Endothelial cell of umbilical vein (primary cell): ENCODE measurements around the gene DAB2IP. TPM values are rescaled to one million over a fixed set of nuclear protein-coding genes. Genes with fewer than 3 reads are reported as not detected.

Source experiments
- BruUV-seq: library from RNA; stranded (reverse); fragments of 400-500 nt; replicated peaks from 2 replicates; lab custom pipeline; 2021; lab: Mats Ljungman, UMichigan
- CTCF ChIA-PET: fragments of 300-600, 350-600 bp; sonication (Branson Sonifier 250); formaldehyde crosslinking; loops from one replicate; lab custom pipeline; 2021; ENCODE audit warnings: antibody characterized with exemption, inconsistent platforms; lab: Charles Lee
- POLR2A ChIA-PET: fragments of 300-600, 350-600 bp; sonication (Branson Sonifier 250); formaldehyde crosslinking; loops from one replicate; lab custom pipeline; 2021; ENCODE audit warnings: antibody characterized with exemption, inconsistent platforms; lab: Charles Lee
- DNase-seq: peaks from one replicate; pipeline ENCODE4 v3.0.0-alpha.2; 2011; ENCODE audit warnings: low read depth, low spot score
- FAIRE-seq: peaks from 2 replicates; lab custom pipeline; 2011; peaks lifted over from hg19 to GRCh38; lab: Jason Lieb, UNC
- H2AFZ ChIP-seq: 2 replicates; pipeline ENCODE4 v1.6.0; 2012; ENCODE audit warnings: low read depth, low read length, control low read depth, inconsistent platforms
- H3K27ac ChIP-seq: 2 replicates; pipeline ENCODE4 v1.5.1; 2011; ENCODE audit warnings: low read depth, mild to moderate bottlenecking, control low read depth, low read length, moderate library complexity; ENCODE audit not compliant: insufficient read depth
- H3K27me3 ChIP-seq, 2 experiments: 2 replicates each; pipeline versions ENCODE4 v1.6.0 to v1.6.1; 2011; ENCODE audit warnings: low read length in 2 of 2, mixed read lengths in 1 of 2; ENCODE audit not compliant: control insufficient read depth in 2 of 2, insufficient read depth in 2 of 2
- H3K36me3 ChIP-seq, 2 experiments: 2 replicates in 1 of 2; 3 replicates in 1 of 2; pipeline ENCODE4 v1.5.1; 2011; ENCODE audit warnings: low read length in 2 of 2, mild to moderate bottlenecking in 1 of 2, moderate library complexity in 1 of 2; ENCODE audit not compliant: control insufficient read depth in 2 of 2, insufficient read depth in 2 of 2; ENCODE audit errors: extremely low read depth in 1 of 2
- H3K4me1 ChIP-seq: 3 replicates; pipeline ENCODE4 v1.5.1; 2011; ENCODE audit warnings: mild to moderate bottlenecking, low read length; ENCODE audit not compliant: control insufficient read depth, insufficient read depth; ENCODE audit errors: extremely low read depth
- H3K4me2 ChIP-seq: 2 replicates; pipeline ENCODE4 v1.6.1; 2011; ENCODE audit warnings: low read length, control low read depth, mixed read lengths; ENCODE audit not compliant: insufficient read depth
- H3K4me3 ChIP-seq, 3 experiments: fragments of 200-600 bp in 1 of 3; sonication (generic), shearing (Covaris generic) in 1 of 3; replicated peaks in 1 of 3; 2 replicates each; pipeline ENCODE4 v1.5.1; 2011 to 2016; ENCODE audit warnings: control low read depth in 3 of 3, low read length in 3 of 3, mild to moderate bottlenecking in 2 of 3, inconsistent platforms in 1 of 3, low read depth in 1 of 3, moderate library complexity in 1 of 3; ENCODE audit not compliant: insufficient read depth in 1 of 3
- H3K79me2 ChIP-seq: 2 replicates; pipeline ENCODE4 v1.6.0; 2012; ENCODE audit warnings: low read length, inconsistent platforms; ENCODE audit not compliant: control insufficient read depth, insufficient read depth
- H3K9ac ChIP-seq: replicated peaks from 2 replicates; pipeline ENCODE3; 2011; ENCODE audit warnings: low read length, control low read depth; ENCODE audit not compliant: insufficient read depth; ENCODE audit errors: extremely low read depth
- H3K9me1 ChIP-seq: replicated peaks from 3 replicates; pipeline ENCODE4 v1.6.0; 2011; ENCODE audit warnings: mild to moderate bottlenecking, low read length; ENCODE audit not compliant: control insufficient read depth, insufficient read depth; ENCODE audit errors: extremely low read depth
- H3K9me3 ChIP-seq: replicated peaks from 2 replicates; pipeline ENCODE4 v1.5.1; 2012; ENCODE audit warnings: low read length, inconsistent platforms; ENCODE audit not compliant: control insufficient read depth, insufficient read depth
- H4K20me1 ChIP-seq: replicated peaks from 2 replicates; pipeline ENCODE3; 2011; ENCODE audit warnings: mild to moderate bottlenecking, low read length; ENCODE audit not compliant: control insufficient read depth, insufficient read depth; ENCODE audit errors: extremely low read depth
- EZH2 ChIP-seq: IDR thresholded peaks from 2 replicates; pipeline ENCODE4 v1.6.1; 2012; ENCODE audit warnings: borderline replicate concordance, low read depth, mild to moderate bottlenecking, moderate library complexity, low read length, inconsistent platforms; ENCODE audit not compliant: severe bottlenecking
- FOS ChIP-seq: IDR thresholded peaks from 2 replicates; pipeline ENCODE4 v1.6.1; 2011; ENCODE audit warnings: mild to moderate bottlenecking, low read length, moderate library complexity, borderline replicate concordance; ENCODE audit not compliant: insufficient read depth
- GATA2 ChIP-seq: IDR thresholded peaks from 2 replicates; pipeline ENCODE4 v1.7.0; 2011; ENCODE audit warnings: low read depth, mild to moderate bottlenecking, moderate library complexity, mixed read lengths, low read length; ENCODE audit not compliant: insufficient read length, insufficient read depth
- MYC ChIP-seq: IDR thresholded peaks from one replicate; pipeline ENCODE4 v1.6.1; 2011; ENCODE audit warnings: mild to moderate bottlenecking, low read depth, low read length
- POLR2A ChIP-seq: IDR thresholded peaks from 2 replicates; pipeline ENCODE4 v1.6.1; 2012; ENCODE audit warnings: low read depth, mild to moderate bottlenecking, control low read depth, low read length
- POLR2AphosphoS5 ChIP-seq: IDR thresholded peaks from 2 replicates; pipeline ENCODE4 v1.6.1; 2012; ENCODE audit warnings: low read depth, mild to moderate bottlenecking, control low read depth, low read length, moderate library complexity; ENCODE audit not compliant: insufficient read depth
- dilution Hi-C: fragments of 300-500 bp; cut with MboI; formaldehyde crosslinking; loops from one replicate; pipeline ENCODE4 v1.15.0; 2019; ENCODE audit warnings: low sequenced_read_pairs; ENCODE audit not compliant: extremely low pct_ligation_motif_present
- intact Hi-C: fragments of 100-400 bp; cut with micrococcal nuclease; formaldehyde crosslinking; loops from one replicate; pipeline ENCODE4 v1.10.0; 2022
- polyA plus RNA-seq, 4 experiments: library from polyadenylated mRNA; depleted of rRNA in 3 of 4; stranded (reverse) in 3 of 4; unstranded in 1 of 4; fragments of >200 nt; gene quantifications; 2 replicates each; pipeline versions ENCODE4 v1.2.1 to v1.2.3, GENCODE V29; 2011 to 2012; ENCODE audit warnings: missing spikeins in 1 of 4
- total RNA-seq: library from RNA; stranded (reverse); gene quantifications from 2 replicates; pipeline ENCODE4 v1.2.3, GENCODE V29; 2021
- TF ChIP-seq, protein P1 (sequence below): IDR thresholded peaks from 2 replicates; pipeline ENCODE4 v1.6.1; 2011; ENCODE audit not compliant: insufficient read depth, insufficient read length
- TF ChIP-seq, protein P2 (sequence below), 2 donors: IDR thresholded peaks; 1 replicate in 1 of 2; 2 replicates in 1 of 2; pipeline ENCODE4 v1.5.1; 2011; ENCODE audit warnings: low read length in 2 of 2, mild to moderate bottlenecking in 2 of 2, moderate library complexity in 2 of 2, control low read depth in 1 of 2, inconsistent platforms in 1 of 2, low read depth in 1 of 2; ENCODE audit not compliant: insufficient read depth in 1 of 2; ENCODE audit errors: extremely low read depth in 1 of 2

The DAB2IP gene
- total and polyA plus RNA-seq, 2 donors (not counting 3 experiments of a cell fraction or from before 2014, with no cell fraction given): 29.2 to 53.6 TPM

DNA sequence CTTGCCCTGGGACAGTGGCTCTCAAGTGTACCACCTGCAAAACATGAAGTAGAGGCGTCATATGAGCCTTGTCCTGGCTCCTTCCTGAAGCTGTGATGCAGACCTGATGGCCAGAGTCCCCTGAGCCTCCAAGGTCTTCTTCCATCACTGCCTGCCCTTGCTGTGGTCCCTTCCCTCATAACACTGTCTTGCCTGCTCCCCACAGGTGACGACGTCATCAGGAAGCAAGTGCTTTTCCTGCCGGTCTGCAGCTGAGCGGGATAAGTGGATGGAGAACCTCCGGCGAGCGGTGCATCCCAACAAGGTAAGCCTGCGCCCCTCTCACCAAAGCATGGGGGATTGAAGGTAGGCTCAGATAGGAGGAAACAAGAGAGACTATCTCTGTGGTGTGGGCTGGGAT lies 107.3 kb downstream of the DAB2IP start:
- dilution Hi-C loops: no loop called here
- no peak for TF ChIP-seq POLR2AphosphoS5
- TF ChIP-seq MYC: no peak
- TF ChIP-seq FOS: no peak
- TF ChIP-seq, protein P1, sequence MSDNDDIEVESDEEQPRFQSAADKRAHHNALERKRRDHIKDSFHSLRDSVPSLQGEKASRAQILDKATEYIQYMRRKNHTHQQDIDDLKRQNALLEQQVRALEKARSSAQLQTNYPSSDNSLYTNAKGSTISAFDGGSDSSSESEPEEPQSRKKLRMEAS: no peak
- TF ChIP-seq POLR2A: no peak
- no peak for TF ChIP-seq GATA2
- TF ChIP-seq, protein P2, sequence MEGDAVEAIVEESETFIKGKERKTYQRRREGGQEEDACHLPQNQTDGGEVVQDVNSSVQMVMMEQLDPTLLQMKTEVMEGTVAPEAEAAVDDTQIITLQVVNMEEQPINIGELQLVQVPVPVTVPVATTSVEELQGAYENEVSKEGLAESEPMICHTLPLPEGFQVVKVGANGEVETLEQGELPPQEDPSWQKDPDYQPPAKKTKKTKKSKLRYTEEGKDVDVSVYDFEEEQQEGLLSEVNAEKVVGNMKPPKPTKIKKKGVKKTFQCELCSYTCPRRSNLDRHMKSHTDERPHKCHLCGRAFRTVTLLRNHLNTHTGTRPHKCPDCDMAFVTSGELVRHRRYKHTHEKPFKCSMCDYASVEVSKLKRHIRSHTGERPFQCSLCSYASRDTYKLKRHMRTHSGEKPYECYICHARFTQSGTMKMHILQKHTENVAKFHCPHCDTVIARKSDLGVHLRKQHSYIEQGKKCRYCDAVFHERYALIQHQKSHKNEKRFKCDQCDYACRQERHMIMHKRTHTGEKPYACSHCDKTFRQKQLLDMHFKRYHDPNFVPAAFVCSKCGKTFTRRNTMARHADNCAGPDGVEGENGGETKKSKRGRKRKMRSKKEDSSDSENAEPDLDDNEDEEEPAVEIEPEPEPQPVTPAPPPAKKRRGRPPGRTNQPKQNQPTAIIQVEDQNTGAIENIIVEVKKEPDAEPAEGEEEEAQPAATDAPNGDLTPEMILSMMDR (IDR thresholded peaks at IDR 0.05; ENCODE audit: extremely low read depth in 1 of 2, insufficient read depth in 1 of 2, low read depth in 1 of 2, low read length in 2 of 2): no peak
- TF ChIP-seq EZH2: no peak
- no peaks in the 10 kb centered on the region for H3K27me3 ChIP-seq
- POLR2A ChIA-PET: no interaction called here
- BruUV-seq: no TSS peak
- no peak overlapping the region for H3K27ac ChIP-seq
- H3K9ac ChIP-seq: no peak overlapping the region
- H2AFZ ChIP-seq: no peak overlapping the region
- CTCF ChIA-PET: no interaction called here
- peaks cover 5% of the 10 kb centered on the region for H3K79me2 ChIP-seq
- H3K4me3 ChIP-seq: no peak overlapping the region
- no peaks in the 10 kb centered on the region for H3K9me3 ChIP-seq
- H4K20me1 ChIP-seq: no peaks in the 10 kb centered on the region
- peaks cover 10% of the 10 kb centered on the region for H3K4me1 ChIP-seq
- no peaks in the 10 kb centered on the region for H3K9me1 ChIP-seq
- H3K4me2 ChIP-seq: no peak overlapping the region
- FAIRE-seq (no peak), DNase-seq (no peak)
- intact Hi-C loops: no loop called here
- peaks cover 4 to 31% of the 10 kb centered on the region in 2 experiments for H3K36me3 ChIP-seq
